Cortex of kidney (tissue), 1 donor: ENCODE results near the gene WFDC12.

Experiments
- DNase-seq: peaks from one replicate; lab custom pipeline; 2025; lab: John Stamatoyannopoulos, UW

The WFDC12 gene

GRCh38 chr20:45115386-45115774 is 8.9 kb downstream of the WFDC12 start:
- no peak for DNase-seq

- no peak for DNase-seq
Measured at GRCh38 chr20:45114465-45115385, 9.5 kb downstream of the WFDC12 start, which contains the start of gene WFDC5. WFDC5 (minus strand) TSS chr20:45115174; CDS start chr20:45115083, 91 bp downstream.

- no peak for DNase-seq
Measured at GRCh38 chr20:45113865-45114264, 10.4 kb downstream of the WFDC12 start.

GRCh38 chr20:45112754-45113153 is 11.5 kb downstream of the WFDC12 start:
- no peak for DNase-seq

- DNase-seq, result no peak
Measured at GRCh38 chr20:45111799-45112471, 12.3 kb downstream of the WFDC12 start.

- no peak for DNase-seq
Measured at GRCh38 chr20:45111285-45111684, 13.0 kb downstream of the WFDC12 start.

- DNase-seq, result no peak
Measured at GRCh38 chr20:45110301-45110700, 14.0 kb downstream of the WFDC12 start.

GRCh38 chr20:45109634-45110033 is 14.6 kb downstream of the WFDC12 start:
- no peak for DNase-seq

- DNase-seq, result no peak
Measured at GRCh38 chr20:45105317-45105716, 18.9 kb downstream of the WFDC12 start.

- DNase-seq, result no peak
Measured at GRCh38 chr20:45104786-45105185, 19.5 kb downstream of the WFDC12 start.

GRCh38 chr20:45103072-45103471 is 21.2 kb downstream of the WFDC12 start:
- DNase-seq, result no peak

- no peak for DNase-seq
Measured at GRCh38 chr20:45101333-45101850, 22.9 kb downstream of the WFDC12 start.

GRCh38 chr20:45100563-45101245 is 23.6 kb downstream of the WFDC12 start, which contains the start of gene KCNS1:
KCNS1 (minus strand) TSS chr20:45101127; CDS start chr20:45099236, 1,891 bp downstream.
- no peak for DNase-seq

GRCh38 chr20:45098103-45098773 is 26.0 kb downstream of the WFDC12 start:
- no peak for DNase-seq

GRCh38 chr20:45097485-45098102 is 26.7 kb downstream of the WFDC12 start:
- no peak for DNase-seq

GRCh38 chr20:45096781-45097180 is 27.5 kb downstream of the WFDC12 start:
- DNase-seq, result no peak

GRCh38 chr20:45095805-45096238 is 28.4 kb downstream of the WFDC12 start:
- no peak for DNase-seq

- DNase-seq, result no peak
Measured at GRCh38 chr20:45094864-45095574, 29.2 kb downstream of the WFDC12 start.

GRCh38 chr20:45094201-45094600 is 30.1 kb downstream of the WFDC12 start:
- DNase-seq, result no peak

GRCh38 chr20:45092898-45093297 is 31.4 kb downstream of the WFDC12 start:
- no peak for DNase-seq
